ENCODE data around the gene KLHL9.
A peak's percentile ranks its signal among the peaks of the same experiment; 100 is the strongest.
"Not testable (repeated sequence)": the region's sequence is repeated elsewhere in the genome, so short reads cannot be mapped to it uniquely, and the experiment has no call there.

Gene KLHL9, protein sequence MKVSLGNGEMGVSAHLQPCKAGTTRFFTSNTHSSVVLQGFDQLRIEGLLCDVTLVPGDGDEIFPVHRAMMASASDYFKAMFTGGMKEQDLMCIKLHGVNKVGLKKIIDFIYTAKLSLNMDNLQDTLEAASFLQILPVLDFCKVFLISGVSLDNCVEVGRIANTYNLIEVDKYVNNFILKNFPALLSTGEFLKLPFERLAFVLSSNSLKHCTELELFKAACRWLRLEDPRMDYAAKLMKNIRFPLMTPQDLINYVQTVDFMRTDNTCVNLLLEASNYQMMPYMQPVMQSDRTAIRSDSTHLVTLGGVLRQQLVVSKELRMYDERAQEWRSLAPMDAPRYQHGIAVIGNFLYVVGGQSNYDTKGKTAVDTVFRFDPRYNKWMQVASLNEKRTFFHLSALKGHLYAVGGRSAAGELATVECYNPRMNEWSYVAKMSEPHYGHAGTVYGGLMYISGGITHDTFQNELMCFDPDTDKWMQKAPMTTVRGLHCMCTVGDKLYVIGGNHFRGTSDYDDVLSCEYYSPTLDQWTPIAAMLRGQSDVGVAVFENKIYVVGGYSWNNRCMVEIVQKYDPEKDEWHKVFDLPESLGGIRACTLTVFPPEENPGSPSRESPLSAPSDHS
- 30.4 to 100 (median 63.3) reads per million in 17 experiments for total RNA-seq

- DNase-seq: peak; percentile 93 to 97 (median 96)
Measured at GRCh38 chr9:21334701-21335632, at the start of gene KLHL9. KLHL9 (minus strand) TSS chr9:21335404; CDS start chr9:21334859, 545 bp downstream.

- DNase-seq: no peak
Measured at GRCh38 chr9:21383627-21384026, 48.4 kb upstream of the KLHL9 start.

DNA sequence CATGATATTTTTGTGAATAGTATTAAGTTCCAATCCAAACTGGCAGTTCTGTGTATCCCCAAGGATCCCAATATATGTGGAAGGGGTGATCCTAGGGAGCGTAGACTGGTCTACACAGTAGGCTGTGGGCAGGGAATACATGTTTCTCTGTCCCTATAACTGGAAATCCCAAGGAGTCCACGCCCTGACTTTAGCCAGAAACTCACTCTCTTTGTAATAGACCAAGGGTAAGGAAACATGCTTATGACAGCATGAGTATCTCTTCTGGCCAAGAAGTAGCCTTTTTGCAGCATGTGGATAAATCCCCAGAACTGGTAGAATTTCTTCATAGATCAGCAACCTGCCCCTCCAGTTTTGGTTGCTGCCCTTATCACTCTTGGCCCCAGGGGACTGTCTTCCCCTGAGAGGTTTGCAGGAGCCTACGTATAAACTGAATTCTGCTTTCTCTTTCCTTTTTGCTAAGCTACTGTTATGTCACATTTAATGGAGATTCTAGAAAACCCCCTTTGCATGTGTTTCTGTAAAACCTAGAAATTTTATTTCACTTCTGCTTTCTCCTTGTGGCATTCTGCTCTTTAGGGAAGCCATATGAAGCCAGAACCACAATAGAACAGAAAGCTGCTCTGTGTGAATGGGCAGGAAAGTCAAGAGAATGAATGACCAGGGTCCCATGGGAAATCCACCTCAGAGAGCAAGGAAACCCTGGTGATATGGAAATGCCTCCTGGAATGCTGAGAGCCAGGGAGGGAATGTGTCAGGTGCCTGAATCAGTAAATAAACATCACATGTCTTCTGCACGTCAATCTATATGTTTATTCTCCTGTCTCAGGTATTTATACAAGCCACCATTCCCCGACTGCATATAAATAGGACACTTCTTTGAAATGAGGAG, 46.5 kb upstream of the KLHL9 start:
- DNase-seq: peak; percentile 32 to 85 (median 66)

GRCh38 chr9:21371467-21371866, 36.3 kb upstream of the KLHL9 start:
- not testable (repeated sequence) for DNase-seq

GRCh38 chr9:21367957-21368356, 32.8 kb upstream of the KLHL9 start, which contains the start of gene IFNA13:
IFNA13 (minus strand) TSS chr9:21368057; CDS start chr9:21368010, 47 bp downstream.
- DNase-seq: no peak

DNA sequence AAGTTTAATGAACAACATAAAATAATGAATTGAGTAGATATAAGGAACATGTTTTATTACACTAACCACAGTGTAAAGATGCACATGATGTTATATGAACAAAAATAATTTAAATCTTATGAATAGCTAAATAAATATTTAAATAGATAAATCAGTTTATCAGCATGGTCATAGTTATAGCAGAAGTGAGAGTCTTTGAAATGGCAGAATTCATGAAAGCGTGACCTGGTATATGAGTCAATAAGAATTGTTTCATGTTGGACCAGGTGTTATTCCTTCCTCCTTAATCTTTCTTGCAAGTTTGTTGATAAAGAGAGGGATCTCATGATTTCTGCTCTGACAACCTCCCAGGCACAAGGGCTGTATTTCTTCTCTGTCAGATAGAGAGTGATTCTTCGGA, 32.0 kb upstream of the KLHL9 start:
- DNase-seq: not testable (repeated sequence)

DNA sequence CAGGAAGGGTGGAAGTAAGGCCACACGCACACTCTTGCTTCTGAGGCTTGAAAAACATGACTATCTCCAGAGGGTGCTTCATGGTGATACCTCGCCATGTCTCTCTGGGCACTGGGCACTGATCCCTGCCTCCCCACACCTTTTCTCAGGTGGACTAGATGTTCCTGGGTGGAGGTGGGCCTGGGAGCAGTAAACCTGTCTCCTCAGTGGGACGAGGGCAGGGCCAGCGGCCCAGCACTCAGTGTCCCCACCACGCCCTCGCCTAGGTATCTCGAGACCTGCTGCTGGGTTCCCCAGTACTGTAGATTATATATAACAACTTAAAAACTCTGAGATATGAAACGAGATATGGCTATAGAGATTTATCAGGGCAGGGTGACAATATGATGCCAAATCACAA, 27.1 kb upstream of the KLHL9 start:
- no peak for DNase-seq

- DNase-seq: peak; percentile 17 to 68 (median 41)
Measured at GRCh38 chr9:21357479-21358460, 22.6 kb upstream of the KLHL9 start.

DNA sequence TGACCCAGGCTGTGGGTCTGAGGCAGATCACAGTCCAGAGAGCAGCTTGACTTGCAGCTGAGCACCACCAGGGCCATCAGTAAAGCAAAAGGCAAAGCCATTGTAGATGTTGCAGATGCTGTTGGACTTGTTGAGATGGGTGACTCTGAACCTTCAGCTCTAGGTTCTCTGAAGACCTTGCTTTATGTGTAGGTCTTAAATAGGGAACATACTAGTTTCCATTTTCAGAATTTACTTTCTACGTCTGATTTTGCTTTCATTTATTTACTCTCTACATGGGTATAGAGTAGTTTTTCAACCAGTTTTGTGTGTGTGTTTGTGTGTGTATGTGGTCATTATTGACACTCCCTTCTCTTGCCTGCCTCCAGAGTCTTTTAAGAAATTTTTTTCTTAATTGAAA, 15.6 kb upstream of the KLHL9 start, which contains the start of gene IFNA6:
Gene IFNA6 (minus strand): TSS at position 101 of the 400 bp plus-strand sequence. CDS start 0 bp downstream, at position 101.
- DNase-seq: no peak

- no peak for DNase-seq
Measured at GRCh38 chr9:21348430-21348970, 13.3 kb upstream of the KLHL9 start.

- DNase-seq: no peak
Measured at GRCh38 chr9:21340735-21341134, 5.5 kb upstream of the KLHL9 start.

GRCh38 chr9:21336457-21336856, 1.3 kb upstream of the KLHL9 start:
- DNase-seq: no peak

- no peak for DNase-seq
Measured at GRCh38 chr9:21333226-21333625, 2.0 kb downstream of the KLHL9 start.

DNA sequence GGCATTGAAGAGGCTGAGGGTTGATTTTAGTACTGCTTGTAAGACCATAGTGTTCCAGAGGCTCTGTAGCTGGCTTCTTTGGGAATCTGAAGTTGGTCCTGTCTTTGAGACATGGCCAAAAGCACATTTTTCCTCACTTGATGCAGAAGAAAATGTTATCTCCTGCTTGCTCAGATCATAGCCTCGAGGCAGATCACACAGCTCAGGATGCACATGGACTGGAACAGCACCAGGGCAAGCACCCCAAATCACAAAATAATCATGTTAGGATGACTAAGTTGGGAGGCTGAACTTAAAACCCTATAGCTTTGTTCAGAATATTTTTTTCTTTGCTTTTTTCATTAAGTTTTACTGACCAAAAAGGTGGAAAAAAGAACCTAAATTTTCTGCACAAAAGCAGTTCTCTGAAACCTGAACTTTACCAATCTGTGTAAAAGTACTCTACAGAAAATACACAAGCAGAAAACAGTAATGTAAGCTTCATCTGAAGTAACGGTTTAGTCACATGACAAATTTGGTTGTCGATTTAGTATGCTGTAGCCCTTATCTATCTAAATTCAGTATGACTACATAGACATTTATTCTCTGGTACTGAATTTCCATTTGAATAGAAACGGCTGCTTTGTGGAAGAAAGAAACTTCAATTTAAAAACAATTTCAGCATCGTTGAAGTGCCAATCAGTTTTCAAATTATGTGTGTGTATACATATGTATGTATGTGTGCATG, 3.4 kb downstream of the KLHL9 start:
- DNase-seq: no peak

DNA sequence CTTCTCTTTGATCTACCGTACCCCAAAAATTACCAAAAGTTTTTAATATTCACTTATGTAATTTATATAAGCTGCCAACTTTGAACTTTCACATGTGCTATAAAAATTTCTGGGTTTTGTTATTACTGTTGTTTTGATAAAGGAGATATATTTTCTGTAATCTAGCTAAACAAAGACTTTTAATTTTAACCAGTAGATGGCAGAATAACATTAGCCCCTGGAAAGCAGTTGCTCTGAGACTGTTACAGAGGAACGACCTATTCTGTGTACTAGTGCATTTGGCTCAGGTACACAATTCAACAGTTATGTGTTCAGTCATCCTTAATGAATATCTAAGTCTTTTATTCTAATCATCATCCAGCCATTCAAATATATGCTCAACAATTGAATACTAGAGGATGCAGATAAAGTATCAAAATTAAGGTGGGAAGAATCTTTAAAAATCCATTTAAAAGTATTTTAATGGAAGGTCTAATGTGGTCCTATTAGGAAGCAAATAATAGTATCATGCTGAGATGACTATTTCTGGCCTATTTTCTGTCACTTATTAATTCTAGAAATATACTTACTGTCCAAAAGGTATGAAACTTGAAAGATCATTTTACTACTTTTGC, 8.6 kb downstream of the KLHL9 start:
- DNase-seq: peak; percentile 31 to 73 (median 54)

- peak; percentile 21 to 64 (median 52) for DNase-seq
Measured at GRCh38 chr9:21324047-21324446, 11.2 kb downstream of the KLHL9 start.

- DNase-seq: peak in 2 of 4 experiments; percentile 13 to 16
Measured at GRCh38 chr9:21322911-21323461, 12.2 kb downstream of the KLHL9 start.

DNA sequence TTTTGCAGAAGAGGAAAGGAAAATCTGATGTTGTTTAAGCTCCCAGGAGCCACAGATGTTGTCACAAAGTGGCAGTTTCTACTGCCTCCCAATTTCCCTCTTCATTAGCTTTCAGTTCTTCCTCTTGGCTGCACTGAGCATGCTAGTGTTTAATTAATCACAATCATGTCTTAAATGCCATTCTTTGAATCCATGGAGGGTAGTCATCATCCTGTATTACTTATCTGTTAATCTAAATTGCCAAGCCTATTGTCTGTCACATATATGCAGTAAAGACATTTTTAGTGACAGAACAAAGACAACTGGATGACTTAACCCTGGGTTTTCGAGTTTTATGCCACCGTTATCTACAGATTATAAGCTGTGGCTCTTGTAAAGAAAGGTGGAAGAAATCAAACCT, 14.7 kb downstream of the KLHL9 start:
- DNase-seq: no peak

Data from suppressor macrophage (primary cell).